ENCODE measurements around the gene GALNT11.

GALNT11 gene

DNA sequence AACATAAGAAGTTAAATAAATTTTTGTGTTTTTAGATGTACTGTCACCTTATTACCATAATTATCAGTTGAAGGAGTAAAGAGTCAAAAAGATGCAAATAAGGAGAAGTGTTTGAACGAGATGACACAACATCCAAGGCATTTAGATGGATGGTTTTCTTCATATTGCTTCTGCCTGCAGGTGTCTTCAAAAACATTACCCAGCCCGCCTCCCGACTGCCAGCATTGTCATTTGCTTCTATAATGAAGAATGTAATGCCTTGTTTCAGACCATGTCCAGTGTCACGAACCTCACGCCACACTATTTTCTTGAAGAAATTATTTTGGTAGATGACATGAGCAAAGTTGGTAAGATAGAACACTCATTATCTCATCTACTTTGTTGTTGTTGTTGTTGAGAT lies 42.7 kb upstream of the GALNT11 start:
- no peak for TF ChIP-seq EZH2 (optimal IDR thresholded peaks at IDR 0.05; ENCODE audit: low read depth, low read length)
- TF ChIP-seq, protein P1, sequence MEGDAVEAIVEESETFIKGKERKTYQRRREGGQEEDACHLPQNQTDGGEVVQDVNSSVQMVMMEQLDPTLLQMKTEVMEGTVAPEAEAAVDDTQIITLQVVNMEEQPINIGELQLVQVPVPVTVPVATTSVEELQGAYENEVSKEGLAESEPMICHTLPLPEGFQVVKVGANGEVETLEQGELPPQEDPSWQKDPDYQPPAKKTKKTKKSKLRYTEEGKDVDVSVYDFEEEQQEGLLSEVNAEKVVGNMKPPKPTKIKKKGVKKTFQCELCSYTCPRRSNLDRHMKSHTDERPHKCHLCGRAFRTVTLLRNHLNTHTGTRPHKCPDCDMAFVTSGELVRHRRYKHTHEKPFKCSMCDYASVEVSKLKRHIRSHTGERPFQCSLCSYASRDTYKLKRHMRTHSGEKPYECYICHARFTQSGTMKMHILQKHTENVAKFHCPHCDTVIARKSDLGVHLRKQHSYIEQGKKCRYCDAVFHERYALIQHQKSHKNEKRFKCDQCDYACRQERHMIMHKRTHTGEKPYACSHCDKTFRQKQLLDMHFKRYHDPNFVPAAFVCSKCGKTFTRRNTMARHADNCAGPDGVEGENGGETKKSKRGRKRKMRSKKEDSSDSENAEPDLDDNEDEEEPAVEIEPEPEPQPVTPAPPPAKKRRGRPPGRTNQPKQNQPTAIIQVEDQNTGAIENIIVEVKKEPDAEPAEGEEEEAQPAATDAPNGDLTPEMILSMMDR (IDR thresholded peaks at IDR 0.05; ENCODE audit: low read length) = no peak
- TF ChIP-seq EZH2phosphoT487 (IDR thresholded peaks at IDR 0.05; ENCODE audit: low read length) = no peak
- Histone ChIP-seq H3K9me3 (replicated peaks; ENCODE audit: insufficient read depth, low read length) (no peaks in the 10 kb centered on the region), H2AFZ (ENCODE audit: low read length) (no peak overlapping the region), H3K27ac (ENCODE audit: low read length) (no peak overlapping the region), H3K4me1 (ENCODE audit: low read length) (no peaks in the 10 kb centered on the region), H3K36me3 (replicated peaks; ENCODE audit: insufficient read depth, low read length) (no peaks in the 10 kb centered on the region), H3K9ac (ENCODE audit: low read length) (no peak overlapping the region), H3K9me2 (replicated peaks; ENCODE audit: insufficient read depth, low read length) (no peaks in the 10 kb centered on the region), H3K27me3 (replicated peaks; ENCODE audit: insufficient read depth, low read length) (no peaks in the 10 kb centered on the region), H3K4me3 (ENCODE audit: low read length) (no peak overlapping the region), H3K79me2 (ENCODE audit: low read length) (no peaks in the 10 kb centered on the region), H4K20me1 (ENCODE audit: insufficient read depth, low read length) (no peaks in the 10 kb centered on the region), H3K4me2 (ENCODE audit: low read depth, low read length) (no peak overlapping the region), H3F3A (ENCODE audit: insufficient read depth, low read length) (no peaks in the 10 kb centered on the region)
- no peak for DNase-seq

DNA sequence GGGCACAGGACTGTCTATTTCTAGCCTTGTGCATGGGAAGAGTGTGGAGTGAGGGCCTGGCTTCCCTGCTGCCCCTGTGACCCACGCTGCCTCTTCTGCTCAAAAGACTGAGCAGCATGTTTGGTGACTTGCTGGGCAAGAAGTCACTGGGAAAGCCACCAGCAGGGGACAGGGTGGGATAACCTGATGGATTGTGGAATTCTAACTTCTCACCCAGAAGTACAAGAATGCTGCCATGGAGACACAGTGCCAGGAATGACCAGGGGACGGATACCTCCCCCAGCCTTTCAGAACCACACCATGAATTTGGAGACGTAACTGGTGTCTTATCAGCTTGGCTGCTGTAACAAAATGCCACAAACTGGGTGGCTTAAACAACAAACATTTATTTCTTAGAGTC lies 40.9 kb upstream of the GALNT11 start:
- Histone ChIP-seq H4K20me1 (ENCODE audit: insufficient read depth, low read length) (no peaks in the 10 kb centered on the region), H3K79me2 (ENCODE audit: low read length) (no peaks in the 10 kb centered on the region), H3F3A (ENCODE audit: insufficient read depth, low read length) (no peaks in the 10 kb centered on the region), H3K27ac (ENCODE audit: low read length) (no peak overlapping the region), H3K4me3 (ENCODE audit: low read length) (no peak overlapping the region), H3K9ac (ENCODE audit: low read length) (no peak overlapping the region), H3K4me2 (ENCODE audit: low read depth, low read length) (no peak overlapping the region), H3K9me2 (replicated peaks; ENCODE audit: insufficient read depth, low read length) (no peaks in the 10 kb centered on the region), H3K4me1 (ENCODE audit: low read length) (no peaks in the 10 kb centered on the region), H3K27me3 (replicated peaks; ENCODE audit: insufficient read depth, low read length) (no peaks in the 10 kb centered on the region), H3K9me3 (replicated peaks; ENCODE audit: insufficient read depth, low read length) (no peaks in the 10 kb centered on the region), H3K36me3 (replicated peaks; ENCODE audit: insufficient read depth, low read length) (no peaks in the 10 kb centered on the region), H2AFZ (ENCODE audit: low read length) (no peak overlapping the region)
- DNase-seq = no peak
- TF ChIP-seq EZH2phosphoT487 (IDR thresholded peaks at IDR 0.05; ENCODE audit: low read length) (no peak), EZH2 (optimal IDR thresholded peaks at IDR 0.05; ENCODE audit: low read depth, low read length) (no peak)
- TF ChIP-seq, protein P1 (IDR thresholded peaks at IDR 0.05; ENCODE audit: low read length) = no peak

DNA sequence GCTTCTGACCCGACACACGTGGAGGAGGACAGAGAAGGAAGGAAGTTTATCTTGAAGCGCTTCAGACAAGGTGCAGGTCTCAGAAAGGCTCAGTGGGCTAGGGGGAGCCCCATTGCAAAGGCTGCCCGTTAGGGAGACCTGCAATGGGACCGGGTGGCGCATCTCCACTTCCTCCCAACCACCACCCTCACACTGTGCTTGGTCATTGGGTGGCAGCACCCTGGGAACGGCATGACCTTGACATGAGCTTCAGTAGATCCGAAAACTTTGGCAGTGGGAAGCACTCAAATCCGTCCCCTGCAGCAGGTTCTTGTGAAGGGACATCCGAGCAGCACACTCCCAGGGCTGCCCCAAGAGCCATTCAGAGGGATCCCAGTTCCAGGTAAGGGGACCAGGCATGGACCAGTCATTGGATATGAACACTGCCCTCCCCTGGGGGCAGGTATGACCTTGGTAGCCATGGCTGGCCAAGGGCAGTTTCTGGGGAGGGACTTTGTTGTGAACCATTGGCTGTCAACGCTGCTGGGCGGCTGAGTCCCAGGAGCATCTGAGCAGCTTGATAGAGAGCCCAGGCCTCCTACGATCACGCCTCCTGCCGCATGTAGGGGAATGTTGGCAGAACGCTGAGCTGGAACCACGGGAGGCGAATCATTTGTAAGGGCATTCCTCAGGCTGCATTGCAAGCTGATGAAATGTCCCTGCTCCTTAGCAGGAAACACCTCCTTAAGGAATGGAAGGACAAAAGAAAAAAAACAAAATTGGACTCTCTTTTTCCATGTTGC lies 37.5 kb upstream of the GALNT11 start:
- Histone ChIP-seq H3F3A (ENCODE audit: insufficient read depth, low read length) (no peaks in the 10 kb centered on the region), H4K20me1 (ENCODE audit: insufficient read depth, low read length) (no peaks in the 10 kb centered on the region), H2AFZ (ENCODE audit: low read length) (no peak overlapping the region), H3K4me3 (ENCODE audit: low read length) (no peak overlapping the region), H3K9me3 (replicated peaks; ENCODE audit: insufficient read depth, low read length) (no peaks in the 10 kb centered on the region), H3K27me3 (replicated peaks; ENCODE audit: insufficient read depth, low read length) (no peaks in the 10 kb centered on the region), H3K79me2 (ENCODE audit: low read length) (no peaks in the 10 kb centered on the region), H3K9ac (ENCODE audit: low read length) (no peak overlapping the region), H3K9me2 (replicated peaks; ENCODE audit: insufficient read depth, low read length) (no peaks in the 10 kb centered on the region), H3K36me3 (replicated peaks; ENCODE audit: insufficient read depth, low read length) (no peaks in the 10 kb centered on the region), H3K27ac (ENCODE audit: low read length) (no peak overlapping the region), H3K4me1 (ENCODE audit: low read length) (no peaks in the 10 kb centered on the region), H3K4me2 (ENCODE audit: low read depth, low read length) (no peak overlapping the region)
- no peak for DNase-seq
- TF ChIP-seq EZH2phosphoT487 (IDR thresholded peaks at IDR 0.05; ENCODE audit: low read length) (no peak), EZH2 (optimal IDR thresholded peaks at IDR 0.05; ENCODE audit: low read depth, low read length) (no peak)
- TF ChIP-seq, protein P1 (IDR thresholded peaks at IDR 0.05; ENCODE audit: low read length) = no peak
